Measurements from ENCODE around the gene PVALEF. TPM values are rescaled to one million over a fixed set of nuclear protein-coding genes. Genes with fewer than 3 reads are reported as not detected.

Gene PVALEF
- total and polyA plus RNA-seq, 2 of the 13 experiments (the other 11 are each of a cell fraction or from before 2014, with no cell fraction given), result 0.18 TPM

DNA sequence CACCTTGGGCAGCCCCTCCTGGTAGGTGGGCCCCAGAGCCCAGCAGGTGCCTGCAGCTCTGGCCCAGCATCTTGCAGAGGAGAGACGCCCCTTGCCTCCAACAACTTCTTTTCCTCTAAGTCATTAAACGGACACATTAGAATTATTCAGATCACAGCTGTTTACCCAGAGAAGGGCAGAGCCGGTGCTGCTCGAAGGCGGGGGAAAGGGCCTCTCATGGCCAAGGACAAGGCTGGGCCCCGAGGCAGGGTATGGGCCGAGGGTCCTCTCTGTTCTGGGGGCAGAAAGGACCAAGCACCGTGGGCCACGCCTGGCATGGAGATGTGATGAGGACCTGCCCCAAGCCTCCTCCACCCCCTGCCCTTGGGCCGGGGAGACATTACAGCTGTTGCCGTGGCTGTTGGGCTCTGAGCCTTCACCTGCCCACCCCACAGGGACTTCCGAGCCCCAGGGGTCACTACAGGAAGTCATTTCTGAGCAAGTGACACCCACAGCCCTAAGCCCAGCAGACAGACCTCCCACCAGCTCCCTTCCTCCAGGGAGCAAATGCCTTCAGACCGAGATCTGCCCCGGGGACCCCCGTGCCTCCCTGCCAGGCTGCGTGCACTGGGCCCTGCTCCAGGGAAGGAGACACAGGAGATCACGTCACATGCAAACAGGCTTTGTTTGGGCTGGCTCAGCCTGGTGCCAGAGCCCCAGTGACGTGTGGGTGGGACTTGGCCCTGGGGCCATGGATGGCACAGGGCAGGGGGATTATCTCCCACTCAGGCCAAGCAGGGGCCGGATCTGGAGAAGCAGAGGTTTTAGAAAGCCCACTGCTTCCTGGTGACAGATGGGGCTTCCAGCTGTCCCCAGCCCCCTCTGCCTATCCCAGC, 699 bp upstream of the PVALEF start (continued):
- TF ChIP-seq, protein P1, sequence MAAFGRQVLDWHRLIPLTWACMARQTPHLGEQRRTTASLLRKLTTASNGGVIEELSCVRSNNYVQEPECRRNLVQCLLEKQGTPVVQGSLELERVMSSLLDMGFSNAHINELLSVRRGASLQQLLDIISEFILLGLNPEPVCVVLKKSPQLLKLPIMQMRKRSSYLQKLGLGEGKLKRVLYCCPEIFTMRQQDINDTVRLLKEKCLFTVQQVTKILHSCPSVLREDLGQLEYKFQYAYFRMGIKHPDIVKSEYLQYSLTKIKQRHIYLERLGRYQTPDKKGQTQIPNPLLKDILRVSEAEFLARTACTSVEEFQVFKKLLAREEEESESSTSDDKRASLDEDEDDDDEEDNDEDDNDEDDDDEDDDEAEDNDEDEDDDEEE (CRISPR knock-in tag; IDR thresholded peaks at IDR 0.05), result no peak
- TF ChIP-seq, protein P2, sequence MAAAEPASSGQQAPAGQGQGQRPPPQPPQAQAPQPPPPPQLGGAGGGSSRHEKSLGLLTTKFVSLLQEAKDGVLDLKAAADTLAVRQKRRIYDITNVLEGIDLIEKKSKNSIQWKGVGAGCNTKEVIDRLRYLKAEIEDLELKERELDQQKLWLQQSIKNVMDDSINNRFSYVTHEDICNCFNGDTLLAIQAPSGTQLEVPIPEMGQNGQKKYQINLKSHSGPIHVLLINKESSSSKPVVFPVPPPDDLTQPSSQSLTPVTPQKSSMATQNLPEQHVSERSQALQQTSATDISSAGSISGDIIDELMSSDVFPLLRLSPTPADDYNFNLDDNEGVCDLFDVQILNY (CRISPR knock-in tag; conservative IDR thresholded peaks at IDR 0.05), result no peak
- TF ChIP-seq ZNF432 (CRISPR knock-in tag; IDR thresholded peaks at IDR 0.05; ENCODE audit: borderline replicate concordance) (no peak), ZNF24 (IDR thresholded peaks at IDR 0.05) (no peak), GATAD1 (CRISPR knock-in tag; IDR thresholded peaks at IDR 0.05) (no peak), STAT5B (CRISPR knock-in tag; IDR thresholded peaks at IDR 0.05) (no peak), ZBTB42 (CRISPR knock-in tag; IDR thresholded peaks at IDR 0.05) (no peak), ZNF451 (CRISPR knock-in tag; IDR thresholded peaks at IDR 0.05) (peak; percentile 67; the same call in 1 of the 2 replicates), ZNF614 (CRISPR knock-in tag; IDR thresholded peaks at IDR 0.05; ENCODE audit: borderline replicate concordance) (no peak), SOX13 (IDR thresholded peaks at IDR 0.05) (no peak), SOX13 (CRISPR knock-in tag; conservative IDR thresholded peaks at IDR 0.05 in 1 of 2, IDR thresholded peaks at IDR 0.05 in 1 of 2) (no peak; a peak in 1 of 4 replicates)
- TF ChIP-seq, protein P3, sequence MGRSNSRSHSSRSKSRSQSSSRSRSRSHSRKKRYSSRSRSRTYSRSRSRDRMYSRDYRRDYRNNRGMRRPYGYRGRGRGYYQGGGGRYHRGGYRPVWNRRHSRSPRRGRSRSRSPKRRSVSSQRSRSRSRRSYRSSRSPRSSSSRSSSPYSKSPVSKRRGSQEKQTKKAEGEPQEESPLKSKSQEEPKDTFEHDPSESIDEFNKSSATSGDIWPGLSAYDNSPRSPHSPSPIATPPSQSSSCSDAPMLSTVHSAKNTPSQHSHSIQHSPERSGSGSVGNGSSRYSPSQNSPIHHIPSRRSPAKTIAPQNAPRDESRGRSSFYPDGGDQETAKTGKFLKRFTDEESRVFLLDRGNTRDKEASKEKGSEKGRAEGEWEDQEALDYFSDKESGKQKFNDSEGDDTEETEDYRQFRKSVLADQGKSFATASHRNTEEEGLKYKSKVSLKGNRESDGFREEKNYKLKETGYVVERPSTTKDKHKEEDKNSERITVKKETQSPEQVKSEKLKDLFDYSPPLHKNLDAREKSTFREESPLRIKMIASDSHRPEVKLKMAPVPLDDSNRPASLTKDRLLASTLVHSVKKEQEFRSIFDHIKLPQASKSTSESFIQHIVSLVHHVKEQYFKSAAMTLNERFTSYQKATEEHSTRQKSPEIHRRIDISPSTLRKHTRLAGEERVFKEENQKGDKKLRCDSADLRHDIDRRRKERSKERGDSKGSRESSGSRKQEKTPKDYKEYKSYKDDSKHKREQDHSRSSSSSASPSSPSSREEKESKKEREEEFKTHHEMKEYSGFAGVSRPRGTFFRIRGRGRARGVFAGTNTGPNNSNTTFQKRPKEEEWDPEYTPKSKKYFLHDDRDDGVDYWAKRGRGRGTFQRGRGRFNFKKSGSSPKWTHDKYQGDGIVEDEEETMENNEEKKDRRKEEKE (IDR thresholded peaks at IDR 0.05), result no peak
- TF ChIP-seq, protein P4, sequence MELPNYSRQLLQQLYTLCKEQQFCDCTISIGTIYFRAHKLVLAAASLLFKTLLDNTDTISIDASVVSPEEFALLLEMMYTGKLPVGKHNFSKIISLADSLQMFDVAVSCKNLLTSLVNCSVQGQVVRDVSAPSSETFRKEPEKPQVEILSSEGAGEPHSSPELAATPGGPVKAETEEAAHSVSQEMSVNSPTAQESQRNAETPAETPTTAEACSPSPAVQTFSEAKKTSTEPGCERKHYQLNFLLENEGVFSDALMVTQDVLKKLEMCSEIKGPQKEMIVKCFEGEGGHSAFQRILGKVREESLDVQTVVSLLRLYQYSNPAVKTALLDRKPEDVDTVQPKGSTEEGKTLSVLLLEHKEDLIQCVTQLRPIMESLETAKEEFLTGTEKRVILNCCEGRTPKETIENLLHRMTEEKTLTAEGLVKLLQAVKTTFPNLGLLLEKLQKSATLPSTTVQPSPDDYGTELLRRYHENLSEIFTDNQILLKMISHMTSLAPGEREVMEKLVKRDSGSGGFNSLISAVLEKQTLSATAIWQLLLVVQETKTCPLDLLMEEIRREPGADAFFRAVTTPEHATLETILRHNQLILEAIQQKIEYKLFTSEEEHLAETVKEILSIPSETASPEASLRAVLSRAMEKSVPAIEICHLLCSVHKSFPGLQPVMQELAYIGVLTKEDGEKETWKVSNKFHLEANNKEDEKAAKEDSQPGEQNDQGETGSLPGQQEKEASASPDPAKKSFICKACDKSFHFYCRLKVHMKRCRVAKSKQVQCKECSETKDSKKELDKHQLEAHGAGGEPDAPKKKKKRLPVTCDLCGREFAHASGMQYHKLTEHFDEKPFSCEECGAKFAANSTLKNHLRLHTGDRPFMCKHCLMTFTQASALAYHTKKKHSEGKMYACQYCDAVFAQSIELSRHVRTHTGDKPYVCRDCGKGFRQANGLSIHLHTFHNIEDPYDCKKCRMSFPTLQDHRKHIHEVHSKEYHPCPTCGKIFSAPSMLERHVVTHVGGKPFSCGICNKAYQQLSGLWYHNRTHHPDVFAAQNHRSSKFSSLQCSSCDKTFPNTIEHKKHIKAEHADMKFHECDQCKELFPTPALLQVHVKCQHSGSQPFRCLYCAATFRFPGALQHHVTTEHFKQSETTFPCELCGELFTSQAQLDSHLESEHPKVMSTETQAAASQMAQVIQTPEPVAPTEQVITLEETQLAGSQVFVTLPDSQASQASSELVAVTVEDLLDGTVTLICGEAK (IDR thresholded peaks at IDR 0.05), result no peak
- TF ChIP-seq, protein P4 (CRISPR knock-in tag; IDR thresholded peaks at IDR 0.05), result peak; percentile 51; the same call in 1 of the 2 replicates
- TF ChIP-seq, protein P5, sequence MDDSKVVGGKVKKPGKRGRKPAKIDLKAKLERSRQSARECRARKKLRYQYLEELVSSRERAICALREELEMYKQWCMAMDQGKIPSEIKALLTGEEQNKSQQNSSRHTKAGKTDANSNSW (CRISPR knock-in tag; IDR thresholded peaks at IDR 0.05; ENCODE audit: borderline replicate concordance), result no peak; the same call in 1 of the 2 replicates
